HAP-1 (cell line): ENCODE data around the gene DHPS.
A peak's percentile ranks its signal among the peaks of the same experiment; 100 is the strongest.
"Not testable (repeated sequence)": the region's sequence is repeated elsewhere in the genome, so short reads cannot be mapped to it uniquely, and the experiment has no call there.

Experiments
- DNase-seq, 2 experiments: peaks; one replicate each; pipeline ENCODE4 v3.0.0-alpha.2; 2016 to 2020; ENCODE audit warnings: low spot score in 2 of 2
- H3K27me3 ChIP-seq: fragments of 250-450 bp; sonication (Bioruptor Pico); 2 replicates; pipeline ENCODE4 v1.5.1; 2020; ENCODE audit warnings: low read depth, mild to moderate bottlenecking, moderate library complexity
- H3K36me3 ChIP-seq: fragments of 250-450 bp; sonication (Bioruptor Pico); replicated peaks from 2 replicates; pipeline ENCODE4 v1.5.1; 2020; ENCODE audit warnings: mild to moderate bottlenecking
- H3K4me1 ChIP-seq: fragments of 250-450 bp; sonication (Bioruptor Pico); 2 replicates; pipeline ENCODE4 v1.5.1; 2020; ENCODE audit warnings: mild to moderate bottlenecking
- H3K4me3 ChIP-seq: fragments of 250-450 bp; sonication (Bioruptor Pico); 2 replicates; pipeline ENCODE4 v1.5.1; 2020; ENCODE audit warnings: mild to moderate bottlenecking, moderate library complexity
- H3K9me3 ChIP-seq: fragments of 250-450 bp; sonication (Bioruptor Pico); 2 replicates; pipeline ENCODE4 v1.5.1; 2020; ENCODE audit warnings: mild to moderate bottlenecking, moderate library complexity
- in situ Hi-C: fragments of 300-500 bp; cut with MboI; formaldehyde crosslinking; loops from 3 replicates; pipeline ENCODE4 v1.14.3; 2020; ENCODE audit warnings: low sequenced_read_pairs, inconsistent platforms, mixed read lengths

The DHPS gene

DNA sequence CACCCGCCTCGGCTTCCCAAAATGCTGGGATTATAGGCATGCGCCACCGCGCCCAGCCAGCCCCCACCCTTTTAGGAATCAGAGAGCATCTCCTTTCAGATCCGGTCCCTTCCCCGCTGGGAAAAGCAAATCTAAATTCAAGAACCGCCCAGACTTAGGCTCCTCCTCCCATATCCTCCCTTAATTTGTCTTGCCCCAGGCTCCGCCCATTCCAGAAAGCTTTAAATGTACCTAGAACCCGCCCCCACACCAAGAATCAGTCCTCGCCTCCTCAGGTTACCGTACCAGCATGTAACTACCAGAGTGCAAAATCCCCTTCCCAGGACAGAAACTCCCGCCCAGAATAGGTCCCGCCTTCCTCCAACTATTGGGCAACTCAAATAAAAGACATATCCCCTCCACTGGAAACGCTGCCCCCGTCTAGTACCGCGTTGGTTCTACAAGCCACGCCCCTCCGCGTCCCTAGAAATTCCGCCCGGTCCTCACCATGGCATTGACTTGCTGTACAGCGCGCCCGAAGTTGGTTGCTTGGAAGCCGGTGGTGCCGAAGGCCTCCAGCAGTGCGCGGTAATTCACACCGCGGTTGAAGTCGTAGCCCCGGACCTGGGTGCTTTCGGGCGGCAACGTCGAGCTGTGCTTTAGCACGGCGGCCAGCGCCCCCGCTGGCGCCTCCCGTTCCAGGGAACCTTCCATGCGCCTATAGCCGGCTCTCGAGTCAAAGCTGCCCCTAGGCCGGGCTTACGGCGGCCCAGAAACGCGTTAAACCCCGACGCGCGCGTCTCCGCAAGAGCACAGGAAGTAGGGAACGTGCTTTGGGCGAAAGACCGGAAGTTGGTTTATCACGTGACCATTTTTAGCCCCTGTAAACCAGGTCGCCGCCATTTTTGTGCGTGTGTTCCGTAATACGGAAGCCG lies at the start of gene DHPS:
Gene DHPS, minus strand, starts transcription at position 807 of the 914 bp plus-strand sequence. Its CDS starts 114 bp downstream, at position 693.
- peaks cover 34% of the 10 kb centered on the region for H3K36me3 ChIP-seq
- in situ Hi-C loops, result no loop called here

DNA sequence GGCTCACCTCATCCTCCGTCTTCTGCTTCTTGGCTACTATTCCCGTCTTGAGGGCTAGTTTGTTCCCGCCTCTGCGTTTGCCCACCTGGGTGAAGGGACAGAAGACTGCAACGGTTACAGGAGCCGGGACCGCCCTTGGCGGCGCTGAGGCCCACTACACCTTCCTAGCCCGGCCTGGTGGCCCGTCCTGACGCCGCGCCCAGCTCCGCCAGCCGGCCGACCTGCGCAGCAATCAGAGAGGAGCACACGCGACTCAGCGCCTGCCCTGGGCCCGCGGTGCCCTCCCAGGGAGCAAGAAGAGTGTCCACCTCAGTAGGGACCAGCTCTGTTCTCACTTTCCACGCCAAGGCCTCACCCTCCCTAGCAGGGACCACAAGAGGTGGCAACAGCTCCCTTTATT lies 49.7 kb upstream of the DHPS start:
- H3K4me1 ChIP-seq, result peaks cover 7% of the 10 kb centered on the region
- no peaks in the 10 kb centered on the region for H3K27me3 ChIP-seq
- in situ Hi-C loops, result no loop called here
- no peaks in the 10 kb centered on the region; the same call in 1 of the 2 replicates for H3K9me3 ChIP-seq
- no peak overlapping the region for H3K4me3 ChIP-seq
- DNase-seq, result no peak
- H3K36me3 ChIP-seq, result peaks cover 37% of the 10 kb centered on the region

More for the DNA sequence above, at the start of gene DHPS:
- H3K9me3 ChIP-seq, result no peaks in the 10 kb centered on the region
- peak within 1 kb of the TSS; percentile 89 for H3K4me3 ChIP-seq
- no peaks in the 10 kb centered on the region for H3K4me1 ChIP-seq
- peak; percentile 97 to 99 for DNase-seq
- no peaks in the 10 kb centered on the region for H3K27me3 ChIP-seq

DNA sequence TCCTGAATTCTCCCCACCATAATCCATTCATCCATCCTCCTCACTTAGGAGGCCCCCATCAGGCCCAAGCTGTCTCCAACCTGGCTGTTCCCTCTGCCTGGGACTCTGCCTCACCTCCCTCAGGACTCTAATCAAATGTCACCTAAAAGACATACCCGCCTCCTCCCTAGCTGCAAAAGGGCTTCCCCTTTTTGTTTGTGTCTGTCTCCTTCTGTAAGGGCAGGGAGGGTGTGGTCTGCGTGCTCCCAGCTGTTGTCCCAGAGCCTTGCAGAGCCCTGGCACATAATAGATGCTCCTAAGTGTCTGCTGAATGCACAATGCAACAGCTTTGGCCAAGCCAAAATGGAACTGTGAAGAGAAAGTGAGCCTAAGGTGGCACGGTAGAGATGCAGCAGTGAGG lies 48.4 kb upstream of the DHPS start:
- no peak for DNase-seq
- H3K27me3 ChIP-seq, result no peaks in the 10 kb centered on the region
- no peaks in the 10 kb centered on the region for H3K9me3 ChIP-seq
- H3K4me3 ChIP-seq, result no peak overlapping the region
- peaks cover 37% of the 10 kb centered on the region for H3K36me3 ChIP-seq
- peaks cover 5% of the 10 kb centered on the region for H3K4me1 ChIP-seq
- in situ Hi-C loops, result no loop called here

DNA sequence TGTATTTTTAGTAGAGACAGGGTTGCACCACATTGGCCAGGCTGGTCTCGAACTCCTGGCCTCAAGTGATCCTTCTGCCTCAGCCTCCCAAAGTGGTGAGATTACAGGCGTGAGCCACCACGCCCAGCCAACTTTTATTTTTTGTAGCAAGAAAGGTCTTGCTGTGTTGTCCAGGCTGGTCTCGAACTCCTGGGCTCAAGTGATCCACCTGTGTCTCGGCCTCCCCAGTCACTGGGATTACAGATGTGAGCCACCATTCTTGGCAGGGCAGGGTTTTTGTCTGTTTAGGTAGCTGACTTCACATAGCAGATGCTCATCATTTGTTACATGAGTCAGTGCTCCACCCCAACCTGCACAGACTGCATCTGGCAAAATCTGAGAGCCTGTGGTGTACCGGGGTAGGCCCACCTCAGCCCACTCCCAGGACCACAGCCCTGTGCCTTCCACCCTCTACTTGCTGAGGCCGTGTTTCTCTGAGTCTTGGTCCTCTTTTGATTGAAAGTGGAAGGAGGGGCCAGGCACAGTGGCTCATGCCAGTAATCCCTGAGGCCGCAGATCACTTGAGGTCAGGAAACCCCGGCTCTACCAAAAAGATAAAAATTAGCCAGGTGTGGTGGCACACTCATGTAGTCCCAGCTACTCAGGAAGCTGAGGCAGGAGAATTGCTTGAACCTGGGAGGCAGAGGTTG lies 46.2 kb upstream of the DHPS start:
- Histone ChIP-seq H3K36me3 (peaks cover 31% of the 10 kb centered on the region), H3K4me1 (peaks cover 3% of the 10 kb centered on the region; the same call in 1 of the 2 replicates), H3K27me3 (no peaks in the 10 kb centered on the region), H3K4me3 (no peak overlapping the region), H3K9me3 (no peaks in the 10 kb centered on the region)
- DNase-seq, result no peak
- in situ Hi-C loops, result no loop called here

DNA sequence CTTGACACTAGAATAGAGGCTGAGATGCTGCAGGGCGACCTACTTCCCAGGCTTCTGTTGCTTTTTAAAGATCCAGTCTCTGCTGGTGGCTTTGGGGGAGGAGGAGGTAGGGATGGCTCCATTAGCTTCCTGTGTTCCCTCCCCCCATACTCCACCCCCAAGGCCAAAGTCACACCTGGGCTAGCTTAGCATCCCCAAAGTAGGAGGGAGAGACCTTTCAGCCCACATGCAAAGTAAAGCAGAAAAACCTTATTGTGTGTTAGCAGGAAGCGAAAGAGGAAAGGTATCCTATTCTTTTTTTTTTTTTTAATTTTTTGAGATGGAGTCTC lies 45.3 kb upstream of the DHPS start:
- DNase-seq, result no peak
- H3K36me3 ChIP-seq, result peaks cover 25% of the 10 kb centered on the region
- H3K4me1 ChIP-seq, result no peaks in the 10 kb centered on the region
- in situ Hi-C loops, result no loop called here
- no peaks in the 10 kb centered on the region for H3K27me3 ChIP-seq
- H3K4me3 ChIP-seq, result no peak overlapping the region
- no peaks in the 10 kb centered on the region for H3K9me3 ChIP-seq

DNA sequence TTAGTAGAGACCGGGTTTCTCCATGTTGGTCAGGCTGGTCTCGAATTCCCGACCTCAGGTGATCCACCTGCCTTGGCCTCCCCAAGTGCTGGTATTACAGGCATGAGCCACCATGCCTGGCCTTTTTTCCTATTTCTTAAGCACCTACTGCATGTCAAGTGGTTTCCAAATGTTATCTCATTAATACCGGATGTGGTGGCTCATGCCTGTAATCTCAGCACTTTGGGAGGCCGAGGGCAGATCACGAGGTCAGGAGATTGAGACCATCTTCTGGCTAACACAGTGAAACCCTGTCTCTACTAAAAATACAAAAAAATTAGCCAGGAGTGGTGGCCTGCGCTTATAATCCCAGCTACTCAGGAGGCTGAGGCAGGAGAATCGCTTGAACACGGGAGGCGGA lies 43.9 kb upstream of the DHPS start:
- H3K4me3 ChIP-seq, in situ Hi-C loops, H3K9me3 ChIP-seq, H3K4me1 ChIP-seq, H3K27me3 ChIP-seq, DNase-seq: not testable (repeated sequence)
- H3K36me3 ChIP-seq, result peaks cover 15% of the 10 kb centered on the region

DNA sequence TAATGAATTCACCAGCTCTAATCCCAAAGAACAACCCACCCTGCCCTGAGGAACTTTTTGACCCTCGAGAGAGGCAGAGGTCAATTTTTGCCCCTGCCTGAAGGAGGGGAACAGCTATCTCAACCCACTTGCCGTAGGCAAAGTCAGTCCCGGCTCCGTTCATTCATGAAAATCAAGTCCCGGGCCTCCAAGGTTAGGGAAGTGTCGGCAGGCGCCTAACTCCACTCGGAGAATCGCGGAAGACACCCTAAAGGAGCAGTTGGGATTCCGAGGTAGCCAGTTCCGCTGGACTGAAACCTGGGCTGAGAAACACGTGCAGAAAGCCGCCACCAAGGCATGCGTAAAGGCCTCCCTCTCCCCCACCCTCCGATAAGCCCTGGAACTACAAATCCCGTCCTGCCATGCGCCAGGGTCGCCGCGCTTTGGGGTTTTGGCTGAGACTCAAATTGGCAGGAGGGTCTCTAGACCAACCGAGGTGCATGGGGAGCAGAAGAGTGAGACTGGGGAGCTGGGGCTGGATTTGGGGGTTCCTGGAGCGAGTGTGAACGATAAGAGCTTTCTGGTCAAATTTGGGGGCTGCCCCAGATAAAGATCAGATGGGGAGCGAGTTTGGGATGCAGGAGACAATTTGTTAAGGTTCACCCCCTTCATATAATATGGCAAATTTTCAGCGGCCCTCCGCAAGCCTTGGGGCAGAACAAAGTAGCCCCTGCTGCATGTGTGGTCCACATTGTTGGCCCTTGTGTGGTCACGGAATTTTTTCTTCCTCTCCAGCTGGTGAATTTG lies 42.2 kb upstream of the DHPS start, which contains the start of gene TNPO2:
Gene TNPO2, minus strand, starts transcription at position 292 of the 786 bp plus-strand sequence. CDS start 2,955 bp downstream, outside the sequence.
- in situ Hi-C loops, result no loop called here
- peak; percentile 84 to 88 for DNase-seq
- H3K4me3 ChIP-seq, result peak within 1 kb of the TSS; percentile 52
- no peaks in the 10 kb centered on the region for H3K9me3 ChIP-seq
- H3K4me1 ChIP-seq, result no peaks in the 10 kb centered on the region
- H3K27me3 ChIP-seq, result no peaks in the 10 kb centered on the region
- H3K36me3 ChIP-seq, result peaks cover 17% of the 10 kb centered on the region

DNA sequence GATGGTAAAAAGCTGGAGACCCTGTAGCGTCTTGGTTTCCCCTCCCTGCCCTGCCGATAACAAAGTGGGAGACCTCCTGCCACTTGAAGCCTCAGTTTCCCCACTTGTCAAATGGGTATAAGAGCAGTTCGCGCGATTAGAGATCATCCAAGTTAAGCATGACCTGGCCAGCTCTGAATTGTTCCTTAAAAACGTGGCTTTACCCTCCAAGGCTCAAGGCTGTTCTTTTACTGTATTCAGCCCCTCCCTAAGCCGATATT lies 41.6 kb upstream of the DHPS start:
- Histone ChIP-seq H3K4me3 (peak overlapping the region; percentile 52), H3K9me3 (no peaks in the 10 kb centered on the region), H3K4me1 (no peaks in the 10 kb centered on the region), H3K36me3 (peaks cover 21% of the 10 kb centered on the region), H3K27me3 (no peaks in the 10 kb centered on the region)
- in situ Hi-C loops, result no loop called here
- no peak for DNase-seq

DNA sequence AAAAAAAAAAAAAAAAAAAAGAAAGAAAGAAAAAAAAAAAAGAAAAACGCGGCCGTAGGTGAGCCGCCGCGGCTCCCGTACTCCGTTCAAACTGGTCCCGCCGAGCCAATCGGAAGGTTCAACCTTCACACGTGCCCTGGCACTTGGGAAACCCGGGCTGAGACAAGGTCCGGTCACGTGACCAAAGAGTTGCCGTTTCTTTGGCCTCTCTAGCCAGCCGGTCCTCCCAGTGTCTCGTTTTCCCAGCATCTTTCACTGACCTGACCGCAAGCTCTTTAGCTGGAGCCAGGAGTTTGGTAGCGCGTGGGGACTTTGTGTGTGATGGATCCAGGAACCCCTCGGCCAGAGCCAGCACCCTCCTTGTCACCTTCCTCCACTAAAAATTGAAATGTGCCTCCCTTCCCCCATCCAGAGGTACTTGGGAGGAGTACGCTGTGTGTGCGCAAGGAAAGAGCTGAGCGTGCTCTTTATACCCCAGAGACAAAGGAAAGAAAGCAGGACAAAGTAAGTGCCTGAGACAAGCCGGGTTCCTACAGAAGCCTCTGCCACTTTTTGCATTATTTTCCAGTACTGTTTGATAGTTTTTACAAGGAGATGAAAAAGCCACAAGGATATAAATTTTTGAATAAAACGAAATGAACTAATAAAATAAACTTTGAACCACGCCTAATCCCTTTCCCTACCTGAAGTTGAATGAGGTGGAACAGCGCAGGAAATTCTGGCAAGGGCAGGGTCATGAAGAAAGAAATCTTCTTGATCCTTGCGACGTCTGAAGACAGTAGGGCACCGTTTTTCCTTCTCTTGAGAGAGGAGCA lies 41.1 kb upstream of the DHPS start:
- in situ Hi-C loops, result no loop called here
- Histone ChIP-seq H3K4me3 (peak overlapping the region; percentile 52), H3K4me1 (no peaks in the 10 kb centered on the region), H3K9me3 (no peaks in the 10 kb centered on the region), H3K27me3 (no peaks in the 10 kb centered on the region), H3K36me3 (peaks cover 25% of the 10 kb centered on the region)
- peak; percentile 97 to 98 for DNase-seq

DNA sequence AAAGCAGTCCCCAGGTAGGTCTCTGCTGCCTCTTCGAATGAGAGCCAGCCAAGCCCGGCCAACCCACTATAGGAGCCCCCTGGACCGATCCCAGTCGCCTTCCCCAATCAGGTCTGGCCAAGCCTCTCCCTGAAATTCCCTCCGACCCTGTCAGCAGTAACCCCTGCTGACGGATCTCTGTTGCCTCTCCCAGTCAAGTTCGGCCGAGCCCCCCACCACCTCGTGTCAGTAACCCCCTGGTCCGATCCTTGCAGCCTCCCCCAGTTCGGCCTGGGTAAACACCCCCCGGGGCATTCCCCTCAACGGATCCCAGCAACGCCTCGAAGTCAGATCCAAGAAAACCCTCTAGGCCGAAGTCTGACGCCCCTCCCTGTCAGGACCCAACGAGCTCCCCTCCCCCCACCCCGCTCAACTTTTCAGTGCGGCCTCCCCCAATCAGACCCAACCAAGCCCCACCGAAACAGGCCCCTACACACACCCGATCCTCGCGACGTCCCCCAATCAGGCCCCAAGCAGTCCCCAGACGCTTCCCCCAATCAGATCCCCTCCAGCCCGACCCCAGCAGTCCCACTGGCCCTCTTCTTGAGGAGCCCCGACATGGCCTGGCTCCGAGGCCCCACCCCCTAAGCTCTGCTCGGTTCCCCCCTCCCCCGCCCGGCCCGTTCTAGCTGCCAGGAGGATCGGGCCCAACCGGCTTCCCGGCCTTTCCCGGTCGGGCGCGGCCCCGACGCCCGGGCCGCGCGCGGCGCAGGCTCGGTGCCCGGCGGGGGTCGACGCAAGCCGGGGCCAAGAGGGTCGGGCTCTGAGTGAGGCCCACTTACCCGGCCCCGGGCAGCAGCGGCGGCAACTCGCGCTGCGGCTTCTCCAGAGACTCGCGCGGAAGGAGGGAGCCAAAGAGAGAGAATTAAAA lies 40.2 kb upstream of the DHPS start:
- Histone ChIP-seq H3K4me1 (no peaks in the 10 kb centered on the region), H3K4me3 (peak overlapping the region; percentile 52), H3K36me3 (peaks cover 32% of the 10 kb centered on the region), H3K9me3 (no peaks in the 10 kb centered on the region), H3K27me3 (no peaks in the 10 kb centered on the region)
- DNase-seq, result peak in 1 of 2 experiments; percentile 78
- in situ Hi-C loops, result no loop called here

DNA sequence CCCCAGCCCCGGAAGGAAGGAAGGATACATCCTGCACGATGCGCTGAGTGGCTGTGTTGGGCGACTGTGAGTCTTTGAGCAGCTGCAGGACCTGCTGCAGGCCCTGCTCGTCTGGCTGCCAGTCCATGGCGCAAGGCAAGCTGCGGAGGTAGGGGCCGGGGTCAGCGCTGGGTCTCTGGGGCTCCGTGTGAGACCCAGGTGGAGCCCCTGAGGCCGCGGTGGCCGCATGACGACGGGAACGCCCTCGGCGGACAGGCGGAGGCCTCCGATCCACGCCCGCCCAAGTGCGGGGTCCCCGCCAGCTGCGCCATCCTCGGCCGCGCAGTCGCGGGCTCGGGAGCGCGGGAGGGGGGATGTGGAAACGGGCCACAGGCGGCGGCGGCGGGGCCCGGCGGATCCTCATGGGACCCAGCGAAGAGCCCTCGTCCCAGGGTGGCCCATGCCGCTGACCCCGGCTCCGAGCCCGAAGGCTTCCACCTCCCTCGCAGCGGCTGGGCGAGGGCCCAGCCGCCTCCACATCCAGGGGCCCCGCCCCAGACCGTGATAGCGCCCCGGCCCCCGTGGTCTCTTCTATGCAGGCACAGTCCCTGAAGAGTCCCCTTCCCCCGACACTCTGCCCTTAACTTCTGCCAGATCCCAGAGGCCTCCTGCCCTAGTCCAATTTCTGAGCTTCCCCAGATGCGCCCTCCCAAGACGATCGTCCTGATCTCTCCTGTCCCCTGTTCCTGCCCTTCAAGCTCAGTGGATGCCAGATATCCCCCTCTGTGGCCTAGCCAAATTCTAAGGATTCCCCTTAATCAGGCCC lies 39.4 kb upstream of the DHPS start:
- Histone ChIP-seq H3K4me1 (no peaks in the 10 kb centered on the region), H3K27me3 (no peaks in the 10 kb centered on the region), H3K4me3 (peak overlapping the region; percentile 52), H3K36me3 (peaks cover 41% of the 10 kb centered on the region), H3K9me3 (no peaks in the 10 kb centered on the region)
- in situ Hi-C loops, result no loop called here
- no peak for DNase-seq

DNA sequence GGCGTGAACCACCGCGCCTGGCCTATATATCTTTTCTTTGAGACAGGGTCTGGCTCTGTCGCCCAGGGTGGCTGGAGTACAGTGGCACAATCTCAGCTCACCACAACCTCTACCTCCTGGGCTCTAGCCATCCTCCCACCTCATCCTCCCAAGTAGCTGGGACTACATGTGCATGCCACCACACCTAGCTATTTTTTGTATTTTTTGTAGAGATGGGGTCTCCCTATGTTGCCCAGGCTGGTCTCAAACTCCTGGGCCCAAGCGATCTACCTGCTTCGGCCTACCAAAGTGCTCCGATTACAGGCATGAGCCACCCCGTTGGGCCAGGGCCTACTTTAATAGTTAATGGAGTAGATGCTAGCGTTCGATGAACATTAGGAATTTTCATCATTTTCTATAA lies 38.6 kb upstream of the DHPS start:
- H3K27me3 ChIP-seq, result no peaks in the 10 kb centered on the region
- no peaks in the 10 kb centered on the region for H3K4me1 ChIP-seq
- H3K9me3 ChIP-seq, result no peaks in the 10 kb centered on the region
- H3K36me3 ChIP-seq, result peaks cover 48% of the 10 kb centered on the region
- in situ Hi-C loops, result no loop called here
- no peak for DNase-seq
- H3K4me3 ChIP-seq, result no peak overlapping the region
